H1 (cell line): ENCODE results near the gene RNF123. TPM values are rescaled to one million over a fixed set of nuclear protein-coding genes. Genes with fewer than 3 reads are reported as not detected.

Experiments
- CTCF ChIA-PET: fragments of 300-600 bp; sonication (Branson Sonifier 250); formaldehyde crosslinking; loops from one replicate; lab custom pipeline; 2021; ENCODE audit not compliant: partially characterized antibody; lab: Charles Lee
- POLR2A ChIA-PET: fragments of 300-600 bp; sonication (Branson Sonifier 250); formaldehyde crosslinking; loops from one replicate; lab custom pipeline; 2021; ENCODE audit warnings: inconsistent platforms; ENCODE audit not compliant: partially characterized antibody; lab: Charles Lee
- DNase-seq, 2 experiments: peaks; one replicate each; pipeline versions ENCODE4 v3.0.0 to v3.0.0-alpha.2; 2010 to 2022; ENCODE audit warnings: low spot score in 2 of 2, low read depth in 1 of 2, mixed read lengths in 1 of 2
- FAIRE-seq: peaks from 2 replicates; lab custom pipeline; 2011; peaks lifted over from hg19 to GRCh38; lab: Jason Lieb, UNC
- H2AFZ ChIP-seq: 2 replicates; pipeline ENCODE4 v1.8.1; 2012; ENCODE audit warnings: low read length, inconsistent platforms
- H2AK5ac ChIP-seq: 2 replicates; pipeline ENCODE4 v1.6.1; 2013; ENCODE audit warnings: low read depth, low read length
- H2BK120ac ChIP-seq: replicated peaks from 2 replicates; pipeline ENCODE3; 2013; ENCODE audit warnings: low read depth, low read length, inconsistent platforms
- H2BK12ac ChIP-seq: 2 replicates; pipeline ENCODE4 v1.6.1; 2013; ENCODE audit warnings: low read depth, low read length
- H2BK15ac ChIP-seq: 2 replicates; pipeline ENCODE4 v1.6.1; 2013; ENCODE audit warnings: low read length
- H2BK20ac ChIP-seq: 2 replicates; pipeline ENCODE4 v1.6.1; 2013; ENCODE audit warnings: low read length
- H2BK5ac ChIP-seq: 2 replicates; pipeline ENCODE4 v1.6.1; 2013; ENCODE audit warnings: low read depth, low read length
- H3K14ac ChIP-seq: 2 replicates; pipeline ENCODE4 v1.6.1; 2013; ENCODE audit warnings: inconsistent platforms; ENCODE audit not compliant: insufficient read length
- H3K18ac ChIP-seq: 2 replicates; pipeline ENCODE4 v1.6.1; 2013; ENCODE audit warnings: low read length; ENCODE audit errors: extremely low read depth
- H3K23ac ChIP-seq: 2 replicates; pipeline ENCODE4 v1.6.1; 2013; ENCODE audit warnings: inconsistent platforms; ENCODE audit not compliant: insufficient read length
- H3K23me2 ChIP-seq: 2 replicates; pipeline ENCODE4 v1.6.1; 2013; ENCODE audit warnings: low read depth, low read length
- H3K27ac ChIP-seq: 2 replicates; pipeline ENCODE4 v1.6.1; 2011; ENCODE audit warnings: low read depth, low read length, inconsistent platforms
- H3K27me3 ChIP-seq, 4 experiments: replicated peaks in 1 of 4; 1 replicate in 1 of 4; 2 replicates in 3 of 4; pipeline versions ENCODE4 v1.6.1 to v1.8.1; 2011 to 2013; ENCODE audit warnings: low read length in 3 of 4, mild to moderate bottlenecking in 3 of 4, inconsistent platforms in 2 of 4, mixed read lengths in 2 of 4, moderate library complexity in 1 of 4; ENCODE audit not compliant: control insufficient read depth in 3 of 4, insufficient read depth in 3 of 4; ENCODE audit errors: extremely low read depth in 1 of 4
- H3K36me3 ChIP-seq, 4 experiments: 2 replicates each; pipeline versions ENCODE4 v1.6.1 to v1.8.1; 2011 to 2013; ENCODE audit warnings: mild to moderate bottlenecking in 4 of 4, low read length in 3 of 4, moderate library complexity in 2 of 4, control low read depth in 1 of 4, inconsistent platforms in 1 of 4; ENCODE audit not compliant: insufficient read depth in 4 of 4, control insufficient read depth in 2 of 4
- H3K4ac ChIP-seq: replicated peaks from 2 replicates; pipeline ENCODE3; 2013; ENCODE audit warnings: low read length, low read depth, mixed read lengths, inconsistent platforms; ENCODE audit not compliant: insufficient read length
- H3K4me1 ChIP-seq, 4 experiments: replicated peaks in 1 of 4; 1 replicate in 1 of 4; 2 replicates in 3 of 4; pipeline versions ENCODE4 v1.6.1 to v1.8.1; 2011 to 2013; ENCODE audit warnings: low read length in 3 of 4, inconsistent platforms in 2 of 4, mixed read lengths in 1 of 4; ENCODE audit not compliant: insufficient read depth in 4 of 4, control insufficient read depth in 3 of 4
- H3K4me2 ChIP-seq, 2 experiments: 2 replicates each; pipeline versions ENCODE4 v1.6.1 to v1.8.1; 2011 to 2013; ENCODE audit warnings: low read depth in 2 of 2, low read length in 2 of 2, control low read depth in 1 of 2, inconsistent platforms in 1 of 2, mild to moderate bottlenecking in 1 of 2; ENCODE audit not compliant: insufficient read depth in 1 of 2
- H3K4me3 ChIP-seq, 4 experiments: fragments of 200-600, 300-600 bp in 1 of 4; sonication (generic), shearing (Covaris generic), sonication (Bioruptor Twin) in 1 of 4; 2 replicates each; pipeline versions ENCODE4 v1.5.1 to v1.8.1; 2011 to 2016; ENCODE audit warnings: low read length in 4 of 4, low read depth in 3 of 4, control low read depth in 2 of 4, inconsistent platforms in 2 of 4, mild to moderate bottlenecking in 2 of 4, mixed read lengths in 1 of 4, moderate library complexity in 1 of 4; ENCODE audit not compliant: insufficient read depth in 2 of 4; ENCODE audit errors: extremely low read depth in 1 of 4
- H3K56ac ChIP-seq: replicated peaks from 2 replicates; pipeline ENCODE3; 2013; ENCODE audit warnings: low read depth, mild to moderate bottlenecking, mixed read lengths, low read length, inconsistent platforms; ENCODE audit not compliant: insufficient read length
- H3K79me1 ChIP-seq: 2 replicates; pipeline ENCODE4 v1.6.1; 2013; ENCODE audit warnings: low read depth, low read length, control low read depth
- H3K79me2 ChIP-seq, 2 experiments: 2 replicates each; pipeline versions ENCODE4 v1.6.1 to v1.8.1; 2012 to 2013; ENCODE audit warnings: low read length in 2 of 2, mild to moderate bottlenecking in 2 of 2, inconsistent platforms in 1 of 2; ENCODE audit not compliant: insufficient read depth in 2 of 2, control insufficient read depth in 1 of 2
- H3K9ac ChIP-seq, 4 experiments: replicated peaks in 1 of 4; 1 replicate in 1 of 4; 2 replicates in 3 of 4; pipeline versions ENCODE4 v1.6.1 to v1.8.1; 2011 to 2013; ENCODE audit warnings: low read depth in 3 of 4, low read length in 3 of 4, control low read depth in 2 of 4, mild to moderate bottlenecking in 2 of 4, moderate library complexity in 2 of 4, inconsistent platforms in 1 of 4; ENCODE audit errors: extremely low read depth in 1 of 4
- H3K9me3 ChIP-seq, 2 experiments: 2 replicates each; pipeline versions ENCODE4 v1.6.1 to v1.8.1; 2012 to 2013; ENCODE audit warnings: mild to moderate bottlenecking in 2 of 2, moderate library complexity in 2 of 2, control low read depth in 1 of 2, inconsistent platforms in 1 of 2, low read depth in 1 of 2, low read length in 1 of 2, mixed read lengths in 1 of 2; ENCODE audit not compliant: insufficient read depth in 2 of 2
- H4K20me1 ChIP-seq, 2 experiments: replicated peaks in 1 of 2; 2 replicates each; pipeline versions ENCODE3 to v1.8.1; 2011 to 2013; ENCODE audit warnings: inconsistent platforms in 2 of 2, low read length in 2 of 2, mild to moderate bottlenecking in 1 of 2; ENCODE audit not compliant: insufficient read depth in 2 of 2, control insufficient read depth in 1 of 2
- H4K5ac ChIP-seq: 2 replicates; pipeline ENCODE4 v1.6.1; 2013; ENCODE audit warnings: low read length, low read depth, mixed read lengths, inconsistent platforms; ENCODE audit not compliant: insufficient read length
- H4K8ac ChIP-seq: 2 replicates; pipeline ENCODE4 v1.8.0; 2013; ENCODE audit warnings: mild to moderate bottlenecking, moderate library complexity, low read length, inconsistent platforms; ENCODE audit not compliant: insufficient read depth; ENCODE audit errors: extremely low read depth
- H4K91ac ChIP-seq: replicated peaks from 2 replicates; pipeline ENCODE3; 2013; ENCODE audit warnings: low read length, mixed read lengths, inconsistent platforms; ENCODE audit not compliant: insufficient read length
- CTBP2 ChIP-seq: IDR thresholded peaks from 2 replicates; pipeline ENCODE4 v1.7.0; 2011; ENCODE audit warnings: borderline replicate concordance, mild to moderate bottlenecking, moderate library complexity, mixed read lengths, low read length; ENCODE audit not compliant: insufficient read depth, insufficient read length
- GABPA ChIP-seq: IDR thresholded peaks from 2 replicates; pipeline ENCODE4 v1.6.1; 2011; ENCODE audit warnings: mild to moderate bottlenecking, low read length, moderate library complexity, borderline replicate concordance; ENCODE audit not compliant: insufficient read depth
- HDAC2 ChIP-seq, 2 experiments: fragments of 300-600 bp in 1 of 2; sonication (generic) in 1 of 2; IDR thresholded peaks; 2 replicates each; pipeline ENCODE4 v1.6.1; 2011 to 2012; ENCODE audit warnings: low read depth in 2 of 2, low read length in 2 of 2, mild to moderate bottlenecking in 2 of 2, moderate library complexity in 2 of 2, borderline replicate concordance in 1 of 2, inconsistent platforms in 1 of 2
- HDAC6 ChIP-seq: IDR thresholded peaks from one replicate; pipeline ENCODE4 v1.7.1; 2012; ENCODE audit warnings: low read depth, mild to moderate bottlenecking, inconsistent platforms, low read length, moderate library complexity
- MAFK ChIP-seq: IDR thresholded peaks from 2 replicates; pipeline ENCODE4 v1.6.1; 2012; ENCODE audit warnings: low read depth, mild to moderate bottlenecking, improper control_type of control experiment, low read length
- NANOG ChIP-seq: IDR thresholded peaks from 2 replicates; pipeline ENCODE4 v1.6.1; 2011; ENCODE audit warnings: low read length, low read depth, mild to moderate bottlenecking, inconsistent platforms; ENCODE audit not compliant: insufficient read depth, poor library complexity, severe bottlenecking
- RFX5 ChIP-seq: IDR thresholded peaks from 2 replicates; pipeline ENCODE4 v1.6.1; 2011; ENCODE audit warnings: low read depth, low read length, improper control_type of control experiment, borderline replicate concordance
- RNF2 ChIP-seq: fragments of 200-900, 300-1000 bp; sonication (generic); IDR thresholded peaks from 2 replicates; pipeline ENCODE4 v1.7.1; 2016; ENCODE audit warnings: borderline replicate concordance, low read depth, mild to moderate bottlenecking, antibody characterized with exemption, low read length; ENCODE audit not compliant: poor library complexity, severe bottlenecking; ENCODE audit errors: missing control alignments
- SIX5 ChIP-seq: IDR thresholded peaks from 2 replicates; pipeline ENCODE4 v1.6.1; 2011; ENCODE audit warnings: mild to moderate bottlenecking, low read depth, low read length
- SP2 ChIP-seq: IDR thresholded peaks from 2 replicates; pipeline ENCODE4 v1.6.1; 2012; ENCODE audit warnings: mild to moderate bottlenecking, low read length, inconsistent platforms
- SRF ChIP-seq: IDR thresholded peaks from 2 replicates; pipeline ENCODE4 v1.6.1; 2011; ENCODE audit warnings: mild to moderate bottlenecking, low read depth, low read length, moderate library complexity
- TBP ChIP-seq: IDR thresholded peaks from 2 replicates; pipeline ENCODE4 v1.6.1; 2011; ENCODE audit warnings: low read depth, low read length, improper control_type of control experiment
- WGBS, 2 experiments: shearing (Covaris generic) in 1 of 2; methylation state at CpG; one replicate each; pipeline versions ENCODE4 v1.1.6 to v1.1.7; 2013 to 2015; ENCODE audit warnings: low lambda C conversion rate in 2 of 2, mixed read lengths in 2 of 2, inconsistent platforms in 1 of 2, low coverage in 1 of 2, missing lambda C conversion rate in 1 of 2; ENCODE audit not compliant: insufficient replicate concordance in 2 of 2, insufficient coverage in 1 of 2, insufficient read length in 1 of 2; ENCODE audit errors: extremely low coverage in 1 of 2, missing lambda C conversion rate in 1 of 2; 5-methylcytosine and 5-hydroxymethylcytosine counted together
- polyA plus RNA-seq, 7 experiments: library from polyadenylated mRNA; depleted of rRNA in 3 of 7; stranded (reverse) in 5 of 7; unstranded in 2 of 7; fragments of >200 nt in 5 of 7; fragments of 200-250 nt in 2 of 7; gene quantifications; 1 replicate in 5 of 7; 2 replicates in 1 of 7; 4 replicates in 1 of 7; pipeline versions ENCODE4 v1.2.1 to v1.2.3, GENCODE V29; 2011 to 2013; ENCODE audit warnings: missing spikeins in 2 of 7, mixed read lengths in 2 of 7
- total RNA-seq: library from RNA; stranded (reverse); fragmentation: NEBNext Ultra II Directional; extraction: Animal tissue kit (Norgen Biotek cat#: 25700); gene quantifications from 2 replicates; pipeline ENCODE4 v1.2.1, GENCODE V29; 2021

The RNF123 gene
- total and polyA plus RNA-seq, 2 of the 8 experiments (the other 6 are each of a cell fraction or from before 2014, with no cell fraction given) = 30.5 to 57.7 TPM

GRCh38 chr3:49757197-49757596, 67.8 kb downstream of the RNF123 start:
- Histone ChIP-seq H3K9ac (no peak overlapping the region), H2BK120ac (no peak overlapping the region), H3K4me2 (no peak overlapping the region), H2BK5ac (no peak overlapping the region), H3K18ac (no peak overlapping the region), H2AK5ac (no peak overlapping the region), H4K20me1 (peaks cover 3 to 7% of the 10 kb centered on the region in 2 experiments), H3K23ac (no peak overlapping the region), H3K56ac (no peak overlapping the region), H3K36me3 (no peaks in the 10 kb centered on the region), H3K79me2 (peaks cover 0 to 70% of the 10 kb centered on the region in 2 experiments; a peak in 3 of 4 replicates), H3K9me3 (no peaks in the 10 kb centered on the region), H4K8ac (no peak overlapping the region), H3K79me1 (peaks cover 4% of the 10 kb centered on the region; the same call in 1 of the 2 replicates), H2BK12ac (no peak overlapping the region), H2BK15ac (no peak overlapping the region), H2BK20ac (no peak overlapping the region), H2AFZ (no peak overlapping the region), H3K4ac (no peak overlapping the region), H3K4me3 (no peak overlapping the region), H3K27me3 (no peaks in the 10 kb centered on the region), H4K91ac (no peak overlapping the region), H3K4me1 (no peaks in the 10 kb centered on the region), H3K23me2 (no peaks in the 10 kb centered on the region), H3K14ac (no peak overlapping the region), H4K5ac (no peak overlapping the region), H3K27ac (no peak overlapping the region)
- ChIA-PET CTCF (interaction anchor here (0.6 to 1.7 kb wide), 6 partner anchors 13 to 308 kb away, joined by 3 to 6 read pairs (median 4); no protein-coding TSS in a partner anchor), POLR2A (interaction anchor here (0.6 to 1.6 kb wide), 3 partner anchors 29 to 324 kb away, joined by 3 to 5 read pairs (median 4); partner anchors contain the start of genes AMIGO3 and IP6K1)
- DNase-seq (no peak), FAIRE-seq (no peak)
- WGBS, 2 experiments = 85% methylated on average over 2 of the region's 2 CpGs; no CpG with 5 or more reads in 1 of the 2 experiments
- TF ChIP-seq RNF2 = no peak
- TF ChIP-seq HDAC2 (IDR thresholded peaks at IDR 0.05; ENCODE audit: borderline replicate concordance in 1 of 2, low read depth in 2 of 2, low read length in 2 of 2) = no peak
- no peak for TF ChIP-seq SRF
- no peak for TF ChIP-seq NANOG
- no peak for TF ChIP-seq MAFK
- no peak for TF ChIP-seq SP2
- no peak for TF ChIP-seq RFX5
- no peak for TF ChIP-seq GABPA
- TF ChIP-seq HDAC6 = no peak
- no peak for TF ChIP-seq SIX5
- TF ChIP-seq CTBP2 = no peak
- no peak for TF ChIP-seq TBP
